Neuronal stem cell (in vitro differentiated cells): ENCODE results near the gene SUN5.
A peak's percentile ranks its signal among the peaks of the same experiment; 100 is the strongest.

Experiments used
- DNase-seq: peaks from one replicate; pipeline ENCODE4 v3.0.0-alpha.2; 2013; ENCODE audit warnings: low spot score
- H2AFZ ChIP-seq: one replicate; pipeline ENCODE4 v1.6.1; 2013; ENCODE audit warnings: mild to moderate bottlenecking, low read length, inconsistent platforms
- H2AK5ac ChIP-seq: 2 replicates; pipeline ENCODE4 v1.6.1; 2013; ENCODE audit warnings: low read depth, mild to moderate bottlenecking, inconsistent platforms, low read length, moderate library complexity, mixed read lengths
- H2BK120ac ChIP-seq: 2 replicates; pipeline ENCODE4 v1.6.1; 2013; ENCODE audit warnings: low read depth, mild to moderate bottlenecking, inconsistent platforms, low read length, moderate library complexity, mixed read lengths
- H2BK12ac ChIP-seq: one replicate; pipeline ENCODE4 v1.6.1; 2013; ENCODE audit warnings: low read length, inconsistent platforms
- H2BK15ac ChIP-seq: 2 replicates; pipeline ENCODE4 v1.6.1; 2013; ENCODE audit warnings: mild to moderate bottlenecking, low read length, inconsistent platforms, mixed read lengths
- H2BK5ac ChIP-seq: one replicate; pipeline ENCODE4 v1.6.1; 2013; ENCODE audit warnings: inconsistent platforms, mild to moderate bottlenecking, low read length, moderate library complexity
- H3K14ac ChIP-seq: one replicate; pipeline ENCODE4 v1.6.1; 2013; ENCODE audit warnings: low read length, inconsistent platforms
- H3K18ac ChIP-seq: 2 replicates; pipeline ENCODE4 v1.6.1; 2013; ENCODE audit warnings: low read length, inconsistent platforms
- H3K23ac ChIP-seq: 2 replicates; pipeline ENCODE4 v1.6.1; 2013; ENCODE audit warnings: low read depth, mild to moderate bottlenecking, mixed read lengths, low read length, inconsistent platforms; ENCODE audit not compliant: poor library complexity
- H3K27ac ChIP-seq: replicated peaks from 3 replicates; pipeline ENCODE4 v1.5.1; 2013; ENCODE audit warnings: low read length, inconsistent platforms
- H3K27me3 ChIP-seq, 3 experiments: 2 replicates each; pipeline ENCODE4 v1.6.1; 2013; ENCODE audit warnings: low read length in 3 of 3, mild to moderate bottlenecking in 2 of 3, inconsistent platforms in 1 of 3, low read depth in 1 of 3, mixed read lengths in 1 of 3, moderate library complexity in 1 of 3; ENCODE audit not compliant: control insufficient read depth in 3 of 3, insufficient read depth in 3 of 3
- H3K36me3 ChIP-seq, 2 donors: replicated peaks in 1 of 2; 2 replicates each; pipeline ENCODE4 v1.6.1; 2013; ENCODE audit warnings: low read length in 2 of 2; ENCODE audit not compliant: control insufficient read depth in 2 of 2, insufficient read depth in 2 of 2
- H3K4ac ChIP-seq: 2 replicates; pipeline ENCODE4 v1.6.1; 2013; ENCODE audit warnings: inconsistent platforms, mild to moderate bottlenecking, low read length, moderate library complexity
- H3K4me1 ChIP-seq, 2 donors: 1 replicate in 1 of 2; 2 replicates in 1 of 2; pipeline ENCODE4 v1.6.1; 2013; ENCODE audit warnings: low read length in 2 of 2, low read depth in 1 of 2; ENCODE audit not compliant: control insufficient read depth in 2 of 2, insufficient read depth in 1 of 2
- H3K4me2 ChIP-seq: one replicate; pipeline ENCODE4 v1.6.1; 2013; ENCODE audit warnings: mild to moderate bottlenecking, low read length, inconsistent platforms; ENCODE audit not compliant: insufficient read depth, poor library complexity, severe bottlenecking
- H3K4me3 ChIP-seq, 2 donors: 2 replicates each; pipeline ENCODE4 v1.5.1; 2013; ENCODE audit warnings: low read length in 2 of 2, mild to moderate bottlenecking in 2 of 2, inconsistent platforms in 1 of 2, moderate library complexity in 1 of 2
- H3K79me1 ChIP-seq: one replicate; pipeline ENCODE4 v1.6.1; 2013; ENCODE audit warnings: low read depth, mild to moderate bottlenecking, inconsistent platforms, low read length, moderate library complexity
- H3K9ac ChIP-seq: one replicate; pipeline ENCODE4 v1.6.1; 2013; ENCODE audit warnings: mild to moderate bottlenecking, low read depth, low read length, inconsistent platforms; ENCODE audit not compliant: poor library complexity
- H3K9me3 ChIP-seq, 2 donors: replicated peaks in 1 of 2; 2 replicates each; pipeline versions ENCODE3 to v1.6.1; 2013; ENCODE audit warnings: low read length in 2 of 2, mild to moderate bottlenecking in 2 of 2, inconsistent platforms in 1 of 2, low read depth in 1 of 2, mixed read lengths in 1 of 2, moderate library complexity in 1 of 2; ENCODE audit not compliant: control insufficient read depth in 2 of 2, insufficient read depth in 1 of 2
- H4K8ac ChIP-seq: one replicate; pipeline ENCODE4 v1.6.1; 2013; ENCODE audit warnings: low read depth, mild to moderate bottlenecking, inconsistent platforms, low read length, moderate library complexity
- H4K91ac ChIP-seq: one replicate; pipeline ENCODE4 v1.6.1; 2013; ENCODE audit warnings: low read length, low read depth, mild to moderate bottlenecking, inconsistent platforms; ENCODE audit not compliant: poor library complexity
- WGBS, 2 donors: extraction: QIAGEN DNeasy Blood & Tissue Kit; methylation state at CpG; one replicate each; pipeline ENCODE4 v1.1.7; 2013; ENCODE audit warnings: missing lambda C conversion rate in 2 of 2, mixed read lengths in 1 of 2; ENCODE audit not compliant: insufficient read length in 2 of 2, insufficient replicate concordance in 1 of 2; ENCODE audit errors: extremely low coverage in 2 of 2; 5-methylcytosine and 5-hydroxymethylcytosine counted together

The SUN5 gene

DNA sequence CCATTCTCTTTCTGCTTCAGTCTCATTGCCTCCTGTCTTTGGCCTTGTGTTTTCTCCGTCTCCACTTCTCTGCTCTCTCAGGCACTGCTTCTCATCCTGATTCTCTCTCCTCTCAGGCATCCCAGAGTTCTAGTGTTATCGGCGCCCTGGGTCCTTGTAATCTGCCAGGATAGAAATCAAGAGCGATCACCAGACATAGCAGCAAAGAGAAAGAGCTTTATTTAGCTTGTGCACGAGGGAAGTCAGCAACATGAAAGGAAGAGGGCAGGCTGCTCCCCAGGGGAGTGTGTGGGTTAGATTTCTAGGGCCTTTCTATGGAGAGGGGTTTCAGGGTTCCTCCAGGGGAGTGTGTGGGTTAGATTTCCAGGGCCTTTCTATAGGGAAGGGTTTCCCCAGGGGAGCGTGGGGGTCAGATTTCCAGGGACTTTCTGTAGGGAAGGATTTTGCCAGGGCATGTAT, 32.5 kb downstream of the SUN5 start:
- Histone ChIP-seq H3K27ac (peak overlapping the region; percentile 31), H4K91ac (no peak overlapping the region), H3K79me1 (no peaks in the 10 kb centered on the region), H3K23ac (no peak overlapping the region), H3K4me2 (no peak overlapping the region), H3K18ac (peak overlapping the region; percentile 6), H3K9me3 (peaks cover 0 to 3% of the 10 kb centered on the region in 2 donors), H2BK12ac (no peak overlapping the region), H3K4me1 (peaks cover 18% of the 10 kb centered on the region in 2 donors), H4K8ac (no peak overlapping the region), H3K27me3 (no peaks in the 10 kb centered on the region), H2BK120ac (no peak overlapping the region), H3K36me3 (no peaks in the 10 kb centered on the region), H3K9ac (no peak overlapping the region), H2BK15ac (no peak overlapping the region), H2BK5ac (peak overlapping the region; percentile 11), H2AFZ (peak overlapping the region; percentile 85), H3K14ac (peak overlapping the region; percentile 10), H3K4ac (no peak overlapping the region), H2AK5ac (no peak overlapping the region), H3K4me3 (no peak overlapping the region)
- no CpG with 5 or more reads among the region's 6 CpGs for WGBS, 2 donors
- no peak for DNase-seq

DNA sequence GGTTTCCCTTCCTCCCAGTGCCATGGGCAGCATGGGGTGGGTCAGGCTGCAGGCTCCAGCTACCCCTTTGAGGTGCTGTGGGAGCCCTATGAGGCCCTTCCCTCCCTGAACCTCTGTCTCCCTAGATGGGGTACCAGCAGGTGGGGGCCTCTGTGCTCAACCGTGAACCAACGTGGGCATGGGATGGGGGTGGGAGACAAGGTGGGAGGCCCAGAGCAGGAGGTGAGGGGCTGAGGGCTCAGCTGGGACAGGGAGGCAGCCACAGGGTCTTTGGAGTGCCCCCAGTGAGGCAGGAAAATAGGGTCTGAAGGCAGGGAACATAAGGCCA, 33.3 kb downstream of the SUN5 start:
- Histone ChIP-seq H3K4me2 (no peak overlapping the region), H3K79me1 (no peaks in the 10 kb centered on the region), H3K18ac (peak overlapping the region; percentile 85), H3K4me1 (peaks cover 17 to 18% of the 10 kb centered on the region in 2 donors), H3K4me3 (no peak overlapping the region), H3K4ac (peak overlapping the region; percentile 54), H2BK15ac (peak overlapping the region; percentile 53), H3K9me3 (no peaks in the 10 kb centered on the region), H3K27ac (no peak overlapping the region), H2BK5ac (peak overlapping the region; percentile 40), H4K91ac (peak overlapping the region; percentile 19), H3K14ac (peak overlapping the region; percentile 12), H2BK120ac (peak overlapping the region; percentile 29), H2BK12ac (no peak overlapping the region), H3K9ac (peak overlapping the region; percentile 17), H3K23ac (no peak overlapping the region), H2AFZ (peak overlapping the region; percentile 85), H3K36me3 (no peaks in the 10 kb centered on the region), H3K27me3 (peaks cover 0 to under 1% (median 0%) of the 10 kb centered on the region in 3 experiments), H2AK5ac (peak overlapping the region; percentile 96), H4K8ac (no peak overlapping the region)
- no CpG with 5 or more reads among the region's 2 CpGs for WGBS, 2 donors
- DNase-seq: no peak

DNA sequence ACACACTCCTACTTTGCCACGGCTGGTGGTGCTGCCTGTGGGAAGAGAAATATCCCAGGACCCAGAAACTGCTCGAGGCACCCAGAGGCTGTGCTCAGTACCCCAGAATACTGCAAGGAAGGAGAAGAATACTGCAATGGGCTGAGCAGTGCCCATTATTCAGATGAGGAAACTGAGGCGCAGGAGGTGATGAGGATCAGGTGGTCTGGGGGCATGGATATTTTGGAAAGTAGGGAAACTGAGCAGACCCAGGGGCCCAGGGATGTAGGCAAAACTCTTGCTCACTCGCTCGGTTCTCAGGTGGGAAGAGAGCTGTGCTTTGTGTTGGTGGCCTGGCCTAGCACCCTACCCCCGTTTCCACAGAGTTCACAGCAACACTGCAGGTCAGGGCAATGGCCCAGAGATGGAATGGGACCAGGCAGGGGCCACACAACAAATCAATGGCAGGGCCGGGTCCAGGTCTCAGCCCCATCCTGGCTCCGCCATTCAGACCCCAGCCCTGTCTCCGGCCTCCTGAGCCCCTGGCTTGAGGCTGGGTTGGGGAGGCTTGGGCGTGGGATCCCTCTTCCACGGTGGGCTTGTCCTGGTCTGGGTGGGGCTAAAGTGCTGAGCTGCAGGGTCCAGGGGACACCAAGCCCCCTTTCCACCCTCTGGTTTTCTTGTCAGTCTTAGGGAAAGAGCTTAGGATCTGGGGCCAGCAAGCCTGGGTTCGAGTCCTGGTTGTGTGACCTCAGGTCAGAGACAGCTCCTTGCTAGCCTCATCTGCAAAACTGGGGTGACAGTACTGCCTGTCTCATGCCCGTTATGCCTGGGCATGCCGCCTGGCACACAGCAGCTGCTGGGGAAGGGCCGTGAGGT, 33.9 kb downstream of the SUN5 start:
- H3K23ac ChIP-seq: peak overlapping the region; percentile 44
- H3K4me2 ChIP-seq: no peak overlapping the region
- H2BK5ac ChIP-seq: peak overlapping the region; percentile 40
- H3K4ac ChIP-seq: peak overlapping the region; percentile 54
- peak overlapping the region; percentile 29 for H2BK120ac ChIP-seq
- no peaks in the 10 kb centered on the region for H3K9me3 ChIP-seq
- no peaks in the 10 kb centered on the region for H3K36me3 ChIP-seq
- H2BK12ac ChIP-seq: no peak overlapping the region
- H4K91ac ChIP-seq: peak overlapping the region; percentile 19
- DNase-seq: no peak
- H2BK15ac ChIP-seq: peak overlapping the region; percentile 53
- H3K9ac ChIP-seq: peak overlapping the region; percentile 17
- peak overlapping the region; percentile 96 for H2AK5ac ChIP-seq
- H2AFZ ChIP-seq: no peak overlapping the region
- H3K79me1 ChIP-seq: no peaks in the 10 kb centered on the region
- H3K18ac ChIP-seq: peak overlapping the region; percentile 85
- H4K8ac ChIP-seq: no peak overlapping the region
- H3K27me3 ChIP-seq: peaks cover 0 to 6% (median 0%) of the 10 kb centered on the region in 3 experiments
- H3K4me1 ChIP-seq: peaks cover 17 to 18% of the 10 kb centered on the region in 2 donors
- WGBS, 2 donors: no CpG with 5 or more reads among the region's 15 CpGs
- peak overlapping the region; percentile 12 for H3K14ac ChIP-seq
- H3K4me3 ChIP-seq: no peak overlapping the region
- H3K27ac ChIP-seq: no peak overlapping the region

DNA sequence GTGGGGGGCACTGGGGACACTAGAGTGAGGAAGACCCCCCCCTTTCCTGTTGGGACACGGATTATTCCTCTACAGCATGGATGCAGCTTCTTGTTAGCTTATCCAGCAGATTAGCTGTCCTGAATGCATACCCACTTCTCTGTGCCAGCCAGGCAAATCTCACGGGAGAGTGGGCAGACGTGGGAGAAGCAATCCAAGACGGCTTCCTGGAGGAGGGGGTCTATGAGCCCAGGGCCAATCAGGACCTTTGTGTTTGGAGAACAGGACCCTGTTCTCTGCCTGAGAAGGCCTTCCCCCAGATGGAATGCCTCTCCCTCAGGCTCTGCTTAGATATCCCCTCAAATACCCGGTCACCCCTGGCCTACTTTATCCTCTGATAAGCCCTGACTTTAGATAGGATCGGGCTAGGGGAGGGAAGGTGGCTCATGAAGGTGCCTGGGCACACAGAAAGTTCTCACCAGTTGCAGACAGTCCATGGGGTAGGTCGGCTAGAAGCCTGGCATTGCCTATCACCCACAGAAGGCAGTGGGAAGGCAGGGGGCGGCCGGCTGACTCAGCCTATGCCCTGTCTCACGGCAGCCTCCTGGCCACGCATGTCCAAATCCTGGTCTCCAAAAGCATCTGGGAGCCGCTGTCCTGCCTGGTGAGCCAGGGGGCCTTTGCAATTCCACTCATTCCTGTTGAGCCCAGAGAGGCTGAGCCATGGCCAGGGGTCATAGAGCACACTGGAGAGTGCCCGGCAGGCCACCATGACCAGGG, 34.7 kb downstream of the SUN5 start:
- no peak overlapping the region for H3K4me2 ChIP-seq

More for the DNA sequence above, 34.7 kb downstream of the SUN5 start:
- Histone ChIP-seq H2AFZ (no peak overlapping the region), H2AK5ac (peak overlapping the region; percentile 96), H3K9me3 (no peaks in the 10 kb centered on the region), H4K8ac (no peak overlapping the region), H2BK5ac (peak overlapping the region; percentile 40), H3K36me3 (no peaks in the 10 kb centered on the region), H2BK15ac (peak overlapping the region; percentile 53), H2BK120ac (peak overlapping the region; percentile 29), H3K4ac (peak overlapping the region; percentile 10), H4K91ac (peak overlapping the region; percentile 9), H3K9ac (peak overlapping the region; percentile 46), H3K4me1 (peaks cover 17 to 18% of the 10 kb centered on the region in 2 donors), H3K27ac (no peak overlapping the region), H3K23ac (peak overlapping the region; percentile 44), H3K27me3 (peaks cover 0 to 6% (median 0%) of the 10 kb centered on the region in 3 experiments), H3K79me1 (no peaks in the 10 kb centered on the region), H2BK12ac (no peak overlapping the region), H3K14ac (peak overlapping the region; percentile 11), H3K4me3 (no peak overlapping the region), H3K18ac (peak overlapping the region; percentile 53)
- no peak for DNase-seq
- WGBS, 2 donors: no CpG with 5 or more reads among the region's 13 CpGs
